ENCODE results near the gene ANK3. TPM values are rescaled to one million over a fixed set of nuclear protein-coding genes. Genes with fewer than 3 reads are reported as not detected.

The ANK3 gene
- total and polyA plus RNA-seq, 2 experiments from 2014 or later, result 0.14 to 0.54 TPM

DNA sequence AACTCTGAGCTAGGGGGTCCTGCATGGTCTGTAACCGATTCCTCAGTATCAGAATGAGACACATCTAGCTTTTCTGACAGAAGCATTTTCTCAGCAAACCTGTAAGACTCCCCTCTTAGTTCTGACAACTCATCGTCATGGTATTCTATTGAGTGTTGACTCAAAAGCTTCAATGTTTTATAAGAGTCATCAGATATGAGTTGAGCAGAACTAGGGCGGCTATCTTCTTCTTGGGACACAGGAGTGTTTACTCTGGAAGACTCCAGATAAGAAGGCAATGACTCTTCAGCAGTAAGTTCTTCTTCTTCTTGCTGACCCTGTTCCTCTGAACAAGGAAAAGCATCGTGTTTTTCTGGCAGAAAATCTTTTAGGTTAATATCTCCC lies 316.3 kb downstream of the ANK3 start:
- WGBS, 2 experiments (ENCODE audit: low coverage in 1 of 2, low lambda C conversion rate in 2 of 2, missing lambda C conversion rate in 2 of 2), result 58 to 68% methylated on average over 4 of the region's 4 CpGs
- Histone ChIP-seq H3K4me3 (no peak overlapping the region), H3K36me3 (ENCODE audit: low read depth) (no peaks in the 10 kb centered on the region), H3K9me3 (ENCODE audit: low read depth) (no peaks in the 10 kb centered on the region), H3K9me2 (ENCODE audit: insufficient read depth) (no peaks in the 10 kb centered on the region), H3K79me2 (ENCODE audit: insufficient read depth) (no peaks in the 10 kb centered on the region), H3K4me1 (ENCODE audit: insufficient read depth) (no peaks in the 10 kb centered on the region), H3K4me2 (ENCODE audit: unreplicated experiment) (no peak overlapping the region), H3K27me3 (replicated peaks; ENCODE audit: insufficient read depth) (0 out of 2 replicates have a peak, but pooled peaks cover 4% of the 10 kb centered on the region), H4K20me1 (ENCODE audit: insufficient read depth) (no peaks in the 10 kb centered on the region), H2AFZ (no peak overlapping the region), H3K9ac (no peak overlapping the region), H3K27ac (no peak overlapping the region), H3F3A (ENCODE audit: insufficient read depth) (no peaks in the 10 kb centered on the region)
- TF ChIP-seq EZH2phosphoT487 (IDR thresholded peaks at IDR 0.05; ENCODE audit: insufficient read depth, low read depth), result no peak
- TF ChIP-seq EZH2 (IDR thresholded peaks at IDR 0.05; ENCODE audit: insufficient read depth, poor library complexity, severe bottlenecking), result no peak
- in situ Hi-C loops (cut with MboI), result no loop called here
- DNase-seq, result no peak

DNA sequence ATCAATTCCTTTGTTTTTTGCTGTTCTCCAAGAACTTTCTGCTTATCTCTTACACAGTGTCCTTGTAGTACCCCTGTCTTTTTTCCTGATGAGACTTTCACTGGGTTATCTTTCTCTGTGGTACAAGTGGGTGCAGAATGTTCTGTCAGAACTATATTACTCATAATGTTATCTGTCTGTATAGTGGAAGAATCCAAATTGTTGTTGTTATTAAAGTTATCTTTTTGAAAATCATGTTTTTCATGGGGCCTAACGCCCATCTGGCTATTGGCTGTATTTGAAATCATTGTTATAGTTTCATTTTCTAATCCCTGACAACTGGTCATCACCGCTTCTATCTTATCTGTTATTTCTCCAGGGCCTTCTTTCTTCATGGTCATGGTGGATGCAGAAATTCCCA lies 320.4 kb downstream of the ANK3 start:
- H3K36me3 ChIP-seq (ENCODE audit: low read depth), result no peaks in the 10 kb centered on the region
- no peaks in the 10 kb centered on the region for H3K9me3 ChIP-seq (ENCODE audit: low read depth)
- no peaks in the 10 kb centered on the region for H3K9me2 ChIP-seq (ENCODE audit: insufficient read depth)
- H3K4me2 ChIP-seq (ENCODE audit: unreplicated experiment), result no peak overlapping the region
- no peaks in the 10 kb centered on the region for H3K4me1 ChIP-seq (ENCODE audit: insufficient read depth)
- H3K9ac ChIP-seq, result no peak overlapping the region
- TF ChIP-seq EZH2 (IDR thresholded peaks at IDR 0.05; ENCODE audit: insufficient read depth, poor library complexity, severe bottlenecking), result no peak
- TF ChIP-seq EZH2phosphoT487 (IDR thresholded peaks at IDR 0.05; ENCODE audit: insufficient read depth, low read depth), result no peak
- no peak overlapping the region for H3K27ac ChIP-seq
- H3K79me2 ChIP-seq (ENCODE audit: insufficient read depth), result no peaks in the 10 kb centered on the region
- H3K4me3 ChIP-seq, result no peak overlapping the region
- DNase-seq, result no peak
- in situ Hi-C loops (cut with MboI), result no loop called here
- 68 to 73% methylated on average over 2 of the region's 2 CpGs for WGBS, 2 experiments (ENCODE audit: low coverage in 1 of 2, low lambda C conversion rate in 2 of 2, missing lambda C conversion rate in 2 of 2)
- H3K27me3 ChIP-seq (replicated peaks; ENCODE audit: insufficient read depth), result 0 out of 2 replicates have a peak, but pooled peaks cover 4% of the 10 kb centered on the region
- H2AFZ ChIP-seq, result no peak overlapping the region
- H3F3A ChIP-seq (ENCODE audit: insufficient read depth), result no peaks in the 10 kb centered on the region
- no peaks in the 10 kb centered on the region for H4K20me1 ChIP-seq (ENCODE audit: insufficient read depth)

DNA sequence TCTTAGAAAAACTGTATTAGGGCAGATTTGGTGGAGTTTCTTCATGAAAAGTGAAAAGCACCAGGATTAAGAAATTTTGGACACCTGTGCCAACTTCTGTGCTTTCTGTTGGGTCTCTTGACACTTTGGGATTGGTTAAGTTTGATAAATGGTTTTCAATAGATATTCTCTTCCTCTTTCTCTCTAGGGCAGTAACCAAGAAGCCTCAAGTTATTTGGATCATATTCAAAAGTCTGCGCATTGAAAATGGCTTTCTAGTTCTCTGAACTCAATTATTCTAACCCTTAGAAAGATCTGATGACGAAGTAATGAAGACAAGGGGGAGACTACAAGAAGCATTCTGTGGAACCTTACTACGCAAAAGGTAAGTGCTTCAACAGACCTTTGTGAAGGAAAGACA lies 339.3 kb downstream of the ANK3 start:
- WGBS, 2 experiments (ENCODE audit: low coverage in 1 of 2, low lambda C conversion rate in 2 of 2, missing lambda C conversion rate in 2 of 2), result 62 to 66% methylated on average over 3 of the region's 3 CpGs
- no peaks in the 10 kb centered on the region for H3K79me2 ChIP-seq (ENCODE audit: insufficient read depth)
- no peaks in the 10 kb centered on the region for H3K36me3 ChIP-seq (ENCODE audit: low read depth)
- H3K4me3 ChIP-seq, result no peak overlapping the region
- no peak for DNase-seq
- H3K4me1 ChIP-seq (ENCODE audit: insufficient read depth), result no peaks in the 10 kb centered on the region
- no peak overlapping the region for H3K4me2 ChIP-seq (ENCODE audit: unreplicated experiment)
- H4K20me1 ChIP-seq (ENCODE audit: insufficient read depth), result no peaks in the 10 kb centered on the region
- H3K9me2 ChIP-seq (ENCODE audit: insufficient read depth), result no peaks in the 10 kb centered on the region
- no peaks in the 10 kb centered on the region; the same call in 1 of the 2 replicates for H3K27me3 ChIP-seq (replicated peaks; ENCODE audit: insufficient read depth)
- no peaks in the 10 kb centered on the region for H3F3A ChIP-seq (ENCODE audit: insufficient read depth)
- H3K9ac ChIP-seq, result no peak overlapping the region
- H2AFZ ChIP-seq, result no peak overlapping the region
- TF ChIP-seq EZH2phosphoT487 (IDR thresholded peaks at IDR 0.05; ENCODE audit: insufficient read depth, low read depth) (no peak), EZH2 (IDR thresholded peaks at IDR 0.05; ENCODE audit: insufficient read depth, poor library complexity, severe bottlenecking) (no peak)
- in situ Hi-C loops (cut with MboI), result no loop called here
- no peak overlapping the region for H3K27ac ChIP-seq
- H3K9me3 ChIP-seq (ENCODE audit: low read depth), result no peaks in the 10 kb centered on the region

DNA sequence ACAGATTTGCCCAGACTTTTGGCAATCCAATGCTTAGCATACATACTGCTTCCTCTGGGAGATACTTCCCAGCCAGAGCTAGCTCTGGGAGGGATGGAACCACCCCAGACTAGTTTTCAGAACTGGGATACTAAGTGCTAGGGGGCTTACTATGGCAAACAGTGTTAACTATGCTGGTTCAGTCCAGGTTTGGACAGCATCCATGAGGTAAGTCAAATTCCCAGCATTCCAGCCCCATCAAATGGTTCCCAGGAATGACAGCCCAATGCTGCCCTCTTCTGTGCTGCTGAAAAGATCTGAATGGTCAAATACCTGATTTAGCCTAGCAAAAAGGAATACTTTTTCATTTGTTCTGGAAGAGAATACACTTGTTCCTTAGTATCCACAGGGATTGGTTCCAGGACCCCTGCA lies 341.6 kb downstream of the ANK3 start:
- TF ChIP-seq EZH2phosphoT487 (IDR thresholded peaks at IDR 0.05; ENCODE audit: insufficient read depth, low read depth) (no peak), EZH2 (IDR thresholded peaks at IDR 0.05; ENCODE audit: insufficient read depth, poor library complexity, severe bottlenecking) (no peak)
- no peaks in the 10 kb centered on the region for H3K36me3 ChIP-seq (ENCODE audit: low read depth)
- H3K4me3 ChIP-seq, result no peak overlapping the region
- no peak for DNase-seq
- no peaks in the 10 kb centered on the region; the same call in 1 of the 2 replicates for H3K27me3 ChIP-seq (replicated peaks; ENCODE audit: insufficient read depth)
- peaks cover 4% of the 10 kb centered on the region for H3K4me1 ChIP-seq (ENCODE audit: insufficient read depth)
- in situ Hi-C loops (cut with MboI), result loop anchor here (25.0 kb wide), 1 partner anchor 411 kb away; no protein-coding TSS in a partner anchor
- no peak overlapping the region for H3K9ac ChIP-seq
- H3K9me3 ChIP-seq (ENCODE audit: low read depth), result no peaks in the 10 kb centered on the region
- H3F3A ChIP-seq (ENCODE audit: insufficient read depth), result 0 out of 2 replicates have a peak, but pooled peaks cover 8% of the 10 kb centered on the region
- no peak overlapping the region for H2AFZ ChIP-seq
- no peak overlapping the region for H3K4me2 ChIP-seq (ENCODE audit: unreplicated experiment)
- H3K27ac ChIP-seq, result no peak overlapping the region
- no peaks in the 10 kb centered on the region for H3K9me2 ChIP-seq (ENCODE audit: insufficient read depth)
- H3K79me2 ChIP-seq (ENCODE audit: insufficient read depth), result no peaks in the 10 kb centered on the region
- no peaks in the 10 kb centered on the region for H4K20me1 ChIP-seq (ENCODE audit: insufficient read depth)

DNA sequence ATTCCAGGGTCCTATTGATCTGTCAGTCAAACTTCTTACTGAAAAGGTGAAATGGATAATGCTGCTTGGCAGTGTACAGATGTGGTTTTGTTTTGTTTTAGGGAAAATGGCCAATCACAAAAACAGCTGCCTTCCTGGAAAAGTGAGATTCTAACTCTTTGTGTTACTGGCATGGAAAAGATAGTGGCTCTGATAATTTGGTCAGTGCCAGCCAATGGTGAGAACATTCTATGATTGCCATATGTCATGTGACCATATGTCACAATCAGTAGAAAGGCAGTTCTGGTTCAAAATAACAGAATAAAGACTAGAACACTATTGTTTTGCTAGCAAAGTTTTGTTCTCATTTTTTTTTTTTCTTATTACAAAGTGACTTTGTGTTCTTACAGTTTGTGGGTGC lies 344.1 kb downstream of the ANK3 start:
- Histone ChIP-seq H3K4me1 (ENCODE audit: insufficient read depth) (peaks cover 4% of the 10 kb centered on the region), H3K27me3 (replicated peaks; ENCODE audit: insufficient read depth) (no peaks in the 10 kb centered on the region), H3K9me3 (ENCODE audit: low read depth) (no peaks in the 10 kb centered on the region), H4K20me1 (ENCODE audit: insufficient read depth) (no peaks in the 10 kb centered on the region), H3K27ac (no peak overlapping the region), H3K9me2 (ENCODE audit: insufficient read depth) (no peaks in the 10 kb centered on the region), H3K9ac (no peak overlapping the region), H2AFZ (no peak overlapping the region), H3K79me2 (ENCODE audit: insufficient read depth) (no peaks in the 10 kb centered on the region), H3K4me3 (no peak overlapping the region), H3F3A (ENCODE audit: insufficient read depth) (0 out of 2 replicates have a peak, but pooled peaks cover 8% of the 10 kb centered on the region), H3K36me3 (ENCODE audit: low read depth) (no peaks in the 10 kb centered on the region), H3K4me2 (ENCODE audit: unreplicated experiment) (no peak overlapping the region)
- in situ Hi-C loops (cut with MboI), result loop anchor here (25.0 kb wide), 1 partner anchor 408 kb away; no protein-coding TSS in a partner anchor
- no peak for DNase-seq
- TF ChIP-seq EZH2phosphoT487 (IDR thresholded peaks at IDR 0.05; ENCODE audit: insufficient read depth, low read depth) (no peak), EZH2 (IDR thresholded peaks at IDR 0.05; ENCODE audit: insufficient read depth, poor library complexity, severe bottlenecking) (no peak)
